Panc1 (cell line): ENCODE data around the gene ST7L.

Experiments
- POLR2AphosphoS5 ChIP-seq: IDR thresholded peaks from 2 replicates; pipeline ENCODE4 v1.6.1; 2012; ENCODE audit warnings: mild to moderate bottlenecking, low read depth, low read length, moderate library complexity
- TF ChIP-seq, protein P1 (sequence below): fragments of 450-650 bp; IDR thresholded peaks from 2 replicates; pipeline ENCODE4 v1.5.1; 2017; ENCODE audit warnings: mild to moderate bottlenecking
- TF ChIP-seq, protein P2 (sequence below), 2 experiments: IDR thresholded peaks; 2 replicates each; pipeline ENCODE4 v1.6.1; 2011 to 2012; ENCODE audit warnings: low read depth in 2 of 2, control low read depth in 1 of 2, low read length in 1 of 2, mild to moderate bottlenecking in 1 of 2, moderate library complexity in 1 of 2; ENCODE audit not compliant: insufficient read depth in 1 of 2

DNA sequence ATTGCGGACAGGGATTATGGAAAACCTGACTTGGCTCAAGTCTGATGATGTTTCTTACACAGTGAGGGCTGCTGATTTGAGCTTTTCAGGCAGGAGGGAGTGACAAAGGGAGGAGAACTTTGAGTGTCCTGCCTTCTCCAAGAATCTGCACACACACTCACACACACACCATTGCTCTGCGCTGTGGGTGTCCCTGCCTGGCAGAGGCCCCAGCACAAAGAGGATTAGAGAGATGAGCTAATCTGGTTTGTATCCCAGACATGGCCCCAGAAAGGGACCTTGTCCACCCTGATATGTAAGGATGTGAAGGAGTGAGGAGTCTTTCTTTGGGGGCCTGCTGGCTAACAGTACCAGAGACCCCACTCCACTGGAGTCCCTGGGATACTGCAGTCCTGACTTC lies 116.1 kb downstream of the ST7L start:
- TF ChIP-seq, protein P1, sequence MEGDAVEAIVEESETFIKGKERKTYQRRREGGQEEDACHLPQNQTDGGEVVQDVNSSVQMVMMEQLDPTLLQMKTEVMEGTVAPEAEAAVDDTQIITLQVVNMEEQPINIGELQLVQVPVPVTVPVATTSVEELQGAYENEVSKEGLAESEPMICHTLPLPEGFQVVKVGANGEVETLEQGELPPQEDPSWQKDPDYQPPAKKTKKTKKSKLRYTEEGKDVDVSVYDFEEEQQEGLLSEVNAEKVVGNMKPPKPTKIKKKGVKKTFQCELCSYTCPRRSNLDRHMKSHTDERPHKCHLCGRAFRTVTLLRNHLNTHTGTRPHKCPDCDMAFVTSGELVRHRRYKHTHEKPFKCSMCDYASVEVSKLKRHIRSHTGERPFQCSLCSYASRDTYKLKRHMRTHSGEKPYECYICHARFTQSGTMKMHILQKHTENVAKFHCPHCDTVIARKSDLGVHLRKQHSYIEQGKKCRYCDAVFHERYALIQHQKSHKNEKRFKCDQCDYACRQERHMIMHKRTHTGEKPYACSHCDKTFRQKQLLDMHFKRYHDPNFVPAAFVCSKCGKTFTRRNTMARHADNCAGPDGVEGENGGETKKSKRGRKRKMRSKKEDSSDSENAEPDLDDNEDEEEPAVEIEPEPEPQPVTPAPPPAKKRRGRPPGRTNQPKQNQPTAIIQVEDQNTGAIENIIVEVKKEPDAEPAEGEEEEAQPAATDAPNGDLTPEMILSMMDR: no peak
- TF ChIP-seq POLR2AphosphoS5: no peak
- TF ChIP-seq, protein P2, sequence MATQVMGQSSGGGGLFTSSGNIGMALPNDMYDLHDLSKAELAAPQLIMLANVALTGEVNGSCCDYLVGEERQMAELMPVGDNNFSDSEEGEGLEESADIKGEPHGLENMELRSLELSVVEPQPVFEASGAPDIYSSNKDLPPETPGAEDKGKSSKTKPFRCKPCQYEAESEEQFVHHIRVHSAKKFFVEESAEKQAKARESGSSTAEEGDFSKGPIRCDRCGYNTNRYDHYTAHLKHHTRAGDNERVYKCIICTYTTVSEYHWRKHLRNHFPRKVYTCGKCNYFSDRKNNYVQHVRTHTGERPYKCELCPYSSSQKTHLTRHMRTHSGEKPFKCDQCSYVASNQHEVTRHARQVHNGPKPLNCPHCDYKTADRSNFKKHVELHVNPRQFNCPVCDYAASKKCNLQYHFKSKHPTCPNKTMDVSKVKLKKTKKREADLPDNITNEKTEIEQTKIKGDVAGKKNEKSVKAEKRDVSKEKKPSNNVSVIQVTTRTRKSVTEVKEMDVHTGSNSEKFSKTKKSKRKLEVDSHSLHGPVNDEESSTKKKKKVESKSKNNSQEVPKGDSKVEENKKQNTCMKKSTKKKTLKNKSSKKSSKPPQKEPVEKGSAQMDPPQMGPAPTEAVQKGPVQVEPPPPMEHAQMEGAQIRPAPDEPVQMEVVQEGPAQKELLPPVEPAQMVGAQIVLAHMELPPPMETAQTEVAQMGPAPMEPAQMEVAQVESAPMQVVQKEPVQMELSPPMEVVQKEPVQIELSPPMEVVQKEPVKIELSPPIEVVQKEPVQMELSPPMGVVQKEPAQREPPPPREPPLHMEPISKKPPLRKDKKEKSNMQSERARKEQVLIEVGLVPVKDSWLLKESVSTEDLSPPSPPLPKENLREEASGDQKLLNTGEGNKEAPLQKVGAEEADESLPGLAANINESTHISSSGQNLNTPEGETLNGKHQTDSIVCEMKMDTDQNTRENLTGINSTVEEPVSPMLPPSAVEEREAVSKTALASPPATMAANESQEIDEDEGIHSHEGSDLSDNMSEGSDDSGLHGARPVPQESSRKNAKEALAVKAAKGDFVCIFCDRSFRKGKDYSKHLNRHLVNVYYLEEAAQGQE (IDR thresholded peaks at IDR 0.05; ENCODE audit: insufficient read depth in 1 of 2, low read depth in 2 of 2, low read length in 1 of 2): no peak
